Thyroid gland (tissue), 4 donors: ENCODE data around the gene KLHL12.

Source experiments
- CTCF ChIP-seq, 6 experiments: fragments of 200-600 bp in 3 of 6; fragments of 450-650 bp in 3 of 6; sonication (generic) in 3 of 6; IDR thresholded peaks; one replicate each; pipeline ENCODE4 v1.5.1; 2016 to 2019; ENCODE audit warnings: antibody characterized with exemption in 6 of 6, mild to moderate bottlenecking in 2 of 6, inconsistent platforms in 1 of 6, moderate library complexity in 1 of 6
- POLR2A ChIP-seq, 2 donors: fragments of 450-650 bp; IDR thresholded peaks; one replicate each; pipeline ENCODE4 v1.6.1; 2017; ENCODE audit warnings: antibody characterized with exemption in 2 of 2, mild to moderate bottlenecking in 2 of 2, moderate library complexity in 1 of 2

GRCh38 chr1:202905331-202905730 is 21.7 kb downstream of the KLHL12 start:
- TF ChIP-seq POLR2A (IDR thresholded peaks at IDR 0.05): no peak
- TF ChIP-seq CTCF (IDR thresholded peaks at IDR 0.05): no peak
